8988T (cell line): ENCODE results near the gene ACSS1.

Source experiments
- DNase-seq: peaks from one replicate; pipeline ENCODE4 v3.0.0; 2011

The ACSS1 gene

DNA sequence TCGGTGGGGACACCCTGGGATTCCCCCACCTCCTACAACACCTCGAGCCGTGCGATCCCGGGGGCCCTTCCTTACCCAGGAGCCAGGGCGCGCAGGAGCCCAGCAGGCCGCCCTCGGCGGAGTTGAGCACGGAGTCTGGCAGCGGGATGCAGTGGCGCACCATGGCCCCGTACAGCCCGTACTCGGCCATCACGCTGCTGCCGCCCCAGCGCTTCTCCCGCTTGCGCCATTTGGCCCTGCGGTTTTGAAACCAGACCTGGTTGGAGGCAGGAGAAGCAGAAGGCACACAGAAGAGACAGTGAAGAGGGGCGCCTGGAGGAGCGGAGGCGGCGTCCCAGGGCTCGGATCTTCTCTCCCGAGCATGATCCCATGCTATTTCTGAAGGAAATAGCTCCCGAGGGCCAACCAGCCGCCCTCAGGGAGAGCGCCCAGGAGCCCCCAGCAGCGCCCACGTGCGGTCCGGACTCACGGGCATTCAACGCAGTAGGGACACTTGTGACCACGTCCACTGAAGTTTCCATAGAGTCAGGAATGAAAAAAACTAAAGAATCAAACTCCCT, 19.8 kb upstream of the ACSS1 start:
- peak; percentile 61 for DNase-seq

- peak; percentile 70 for DNase-seq
Measured at GRCh38 chr20:25076731-25077609, 19.0 kb upstream of the ACSS1 start.

DNA sequence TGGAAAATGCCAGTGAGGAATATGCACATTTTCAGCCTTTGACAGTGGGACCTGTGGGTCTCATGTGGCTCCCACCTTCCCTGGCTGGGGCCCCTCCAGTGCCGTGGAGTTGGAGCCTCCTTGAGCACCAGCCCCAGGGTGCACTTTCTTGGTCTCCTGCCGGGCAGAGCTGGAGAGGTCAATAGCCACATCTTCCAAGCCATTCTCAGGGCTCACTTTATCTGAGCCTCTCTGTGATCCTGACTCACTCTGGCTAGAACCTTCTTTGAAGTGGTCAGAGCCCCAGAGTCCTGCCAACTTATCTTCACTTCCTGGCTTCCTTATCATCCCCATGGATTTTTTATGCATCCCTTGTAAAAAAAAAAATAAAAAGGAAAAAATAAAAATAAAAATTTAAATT, 18.3 kb upstream of the ACSS1 start:
- DNase-seq = no peak

- DNase-seq = no peak
Measured at GRCh38 chr20:25073544-25073943, 15.6 kb upstream of the ACSS1 start.

DNA sequence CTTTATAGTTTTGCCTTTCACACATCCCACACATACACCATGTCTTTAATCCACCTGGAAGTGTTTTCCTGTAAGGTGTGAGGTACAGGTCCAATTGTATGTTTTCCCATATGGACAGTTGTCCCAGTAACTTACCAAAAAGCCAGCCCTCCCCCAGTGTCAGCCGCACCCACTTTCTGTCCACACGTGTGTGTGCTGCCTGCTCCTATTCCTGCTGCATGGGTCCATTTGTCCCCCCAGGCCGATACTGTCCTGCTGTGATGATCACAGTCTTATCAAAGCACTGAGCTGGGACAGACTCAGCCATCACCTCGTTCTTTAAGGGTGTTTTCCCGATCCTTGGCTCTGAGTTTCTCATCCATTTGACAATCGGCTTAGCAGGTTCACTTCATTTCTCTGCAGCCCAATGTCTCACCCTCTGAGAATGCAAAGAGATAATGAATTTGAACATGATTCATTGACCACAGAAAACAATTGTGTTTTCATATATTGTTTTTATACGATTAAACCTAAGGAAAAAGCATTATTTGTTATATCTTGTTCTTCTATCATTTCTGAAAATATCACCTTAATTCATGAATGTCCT, 14.4 kb upstream of the ACSS1 start:
- DNase-seq = no peak

DNA sequence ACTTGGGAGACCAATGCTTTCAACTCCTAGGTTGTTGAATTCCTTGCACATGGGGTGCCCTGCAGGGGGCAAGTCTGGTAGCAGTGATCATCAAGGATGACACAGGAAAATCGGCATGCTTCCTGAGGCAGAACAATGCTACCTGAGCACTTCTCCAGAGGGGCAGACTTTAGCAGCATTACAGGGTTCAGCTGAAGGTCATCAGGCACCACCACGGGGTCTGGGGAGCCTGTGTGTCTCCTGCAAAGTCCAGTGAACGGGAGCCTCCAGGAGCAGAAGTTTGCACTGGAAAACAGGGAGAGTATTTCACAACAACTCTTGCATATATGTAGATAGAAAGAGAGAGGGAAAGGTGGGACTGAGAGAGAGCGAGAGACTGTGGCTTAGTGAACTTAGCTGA, 13.8 kb upstream of the ACSS1 start:
- no peak for DNase-seq

DNA sequence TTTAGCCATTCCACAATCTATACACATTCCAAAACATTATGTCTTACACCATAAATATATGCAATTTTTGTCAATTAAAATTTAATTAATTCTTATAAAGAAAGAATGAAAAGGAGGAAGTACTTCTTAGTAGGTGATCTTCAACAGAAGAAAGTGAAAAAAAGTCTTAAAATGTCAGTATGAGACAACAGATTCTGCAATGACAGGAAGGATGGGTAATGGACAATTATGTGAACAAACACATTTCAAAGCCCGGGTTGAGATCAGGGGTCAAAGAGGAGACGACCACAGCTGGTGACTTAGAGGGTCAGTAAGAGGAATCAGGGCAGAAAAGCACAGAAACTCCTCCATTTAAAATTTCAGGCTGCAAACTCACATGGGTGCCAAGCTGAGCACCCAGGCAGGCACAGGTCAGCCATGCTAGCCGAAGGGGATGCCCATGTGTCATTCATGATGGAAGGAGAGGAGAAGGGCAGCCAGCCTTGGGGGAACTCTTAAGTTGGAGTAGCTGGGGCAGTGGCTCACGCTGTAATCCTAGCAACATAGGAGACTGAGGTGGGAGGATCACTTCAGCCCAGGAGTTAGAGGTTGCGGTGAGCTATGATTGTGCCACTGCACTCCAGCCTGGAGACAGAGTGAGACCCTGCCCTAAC, 13.0 kb upstream of the ACSS1 start:
- no peak for DNase-seq

- DNase-seq = no peak
Measured at GRCh38 chr20:25067102-25067987, 9.4 kb upstream of the ACSS1 start.

- DNase-seq = no peak
Measured at GRCh38 chr20:25066386-25066785, 8.4 kb upstream of the ACSS1 start.

- no peak for DNase-seq
Measured at GRCh38 chr20:25065625-25066338, 7.8 kb upstream of the ACSS1 start.

DNA sequence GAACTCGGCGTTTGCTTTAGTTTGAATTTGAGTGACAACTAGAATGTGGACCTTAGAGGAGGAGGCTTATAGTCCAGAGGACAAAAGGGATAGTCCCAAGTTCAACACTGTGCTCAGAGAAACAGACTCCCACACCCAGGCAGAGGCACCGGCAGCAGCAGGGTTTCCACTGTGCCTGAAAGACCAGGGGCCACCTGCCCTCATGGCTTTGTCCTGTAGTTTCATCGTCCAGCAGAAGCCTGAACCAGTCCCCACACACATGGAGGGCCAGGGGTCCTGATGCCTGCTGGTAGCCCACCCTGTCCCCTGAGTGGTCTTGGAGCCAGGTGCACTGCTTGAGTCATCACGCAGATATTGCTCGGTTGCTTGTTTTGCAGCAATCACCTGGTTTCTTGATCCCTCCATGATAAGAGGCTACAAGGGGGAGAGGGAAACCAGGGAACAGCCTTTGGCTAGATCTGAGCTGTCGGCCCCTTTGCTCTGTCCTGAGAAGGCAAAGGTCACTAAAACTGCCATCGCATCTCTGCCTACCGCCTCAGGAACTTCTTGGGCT, 7.2 kb upstream of the ACSS1 start:
- no peak for DNase-seq

- DNase-seq = no peak
Measured at GRCh38 chr20:25064561-25065071, 6.7 kb upstream of the ACSS1 start.

DNA sequence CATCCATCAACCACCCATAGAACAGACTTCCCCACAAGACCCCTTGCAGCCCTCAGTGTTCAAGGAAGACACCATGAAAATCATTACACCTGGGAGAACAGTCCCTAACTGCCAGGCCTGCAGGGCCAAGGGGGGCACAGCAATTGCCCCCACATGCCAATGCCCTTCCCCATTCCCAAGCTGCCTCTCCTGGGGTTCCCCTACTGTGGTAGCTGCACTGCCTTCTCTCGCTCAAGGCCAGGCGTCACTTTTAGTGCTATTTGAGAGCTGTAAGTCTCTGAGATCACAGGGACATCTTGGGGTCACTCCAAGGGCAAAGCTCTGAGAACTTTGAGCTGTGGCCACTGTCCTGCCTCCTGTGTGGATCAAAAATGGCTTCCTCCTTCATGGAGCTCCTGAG, 6.0 kb upstream of the ACSS1 start:
- no peak for DNase-seq

DNA sequence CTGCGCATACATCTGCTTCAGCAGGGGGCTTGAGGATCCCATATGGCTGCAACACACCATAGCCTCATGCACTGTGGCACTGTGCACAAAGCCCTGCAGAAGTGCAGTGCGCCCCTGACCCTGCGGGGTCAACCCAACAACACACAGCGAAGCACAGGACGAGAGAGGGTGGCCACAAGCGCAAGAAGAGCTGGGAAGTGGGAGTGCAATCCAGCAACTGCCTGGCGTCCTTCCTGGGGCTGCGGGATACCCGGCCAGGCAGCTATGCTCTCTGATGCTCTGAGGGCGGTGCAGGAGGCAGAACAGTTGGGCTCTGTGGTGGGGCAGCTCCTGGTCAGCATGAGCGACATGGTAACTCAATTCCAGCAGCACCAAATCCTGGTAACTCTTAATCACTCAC, 5.6 kb upstream of the ACSS1 start:
- no peak for DNase-seq

DNA sequence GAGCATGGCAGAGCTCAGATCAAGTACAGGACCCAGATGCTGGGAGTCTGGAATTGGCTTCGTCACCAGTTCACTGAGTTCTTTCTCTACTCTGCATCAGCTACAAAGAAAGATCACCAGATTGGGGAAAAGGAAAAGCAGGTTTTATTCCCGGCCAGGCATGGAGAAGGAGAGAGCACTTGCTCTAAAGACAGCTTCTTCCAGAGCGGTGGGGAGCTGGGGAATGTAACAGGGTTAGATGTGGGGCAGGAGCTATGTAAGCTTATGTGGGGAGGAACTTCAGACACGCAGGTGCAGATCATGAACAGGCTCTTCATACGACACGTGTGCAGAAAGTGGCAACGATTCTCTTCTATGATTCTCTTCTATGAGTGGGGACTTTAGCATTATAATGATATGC, 4.9 kb upstream of the ACSS1 start:
- DNase-seq = no peak

DNA sequence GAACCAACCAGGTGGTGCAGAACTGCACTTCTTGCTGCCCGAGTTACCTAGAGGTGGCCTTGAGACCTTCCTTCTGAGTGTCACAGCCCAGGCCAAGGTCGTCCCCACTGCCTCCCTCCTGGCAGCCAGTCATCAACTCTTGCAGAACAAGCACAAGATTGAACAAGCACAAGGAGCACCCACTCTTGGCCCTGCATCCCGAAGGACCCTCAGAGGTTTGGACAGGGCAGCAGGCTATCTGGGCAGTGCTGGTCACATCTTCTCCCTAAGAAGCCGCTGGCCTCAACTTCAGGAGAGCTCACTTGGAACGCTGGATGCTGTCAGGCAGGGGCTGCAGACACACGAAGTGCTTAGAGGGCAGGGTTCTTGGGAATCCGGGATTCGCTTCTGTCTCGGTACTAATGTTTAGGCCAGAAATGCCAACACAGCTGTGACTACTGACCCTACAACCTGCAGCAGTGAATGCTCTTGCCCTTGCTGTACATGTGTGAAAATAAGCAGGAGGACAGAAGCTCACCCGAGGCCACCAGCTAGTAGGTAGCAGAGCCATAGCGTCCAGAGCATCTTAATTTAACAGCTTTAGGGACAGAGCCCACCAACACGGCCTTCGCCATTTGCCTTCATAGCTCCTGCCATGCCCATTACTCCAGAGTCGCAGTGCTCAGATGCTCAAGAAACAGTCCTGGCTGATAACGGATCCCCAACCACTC, 4.0 kb upstream of the ACSS1 start:
- DNase-seq = no peak

DNA sequence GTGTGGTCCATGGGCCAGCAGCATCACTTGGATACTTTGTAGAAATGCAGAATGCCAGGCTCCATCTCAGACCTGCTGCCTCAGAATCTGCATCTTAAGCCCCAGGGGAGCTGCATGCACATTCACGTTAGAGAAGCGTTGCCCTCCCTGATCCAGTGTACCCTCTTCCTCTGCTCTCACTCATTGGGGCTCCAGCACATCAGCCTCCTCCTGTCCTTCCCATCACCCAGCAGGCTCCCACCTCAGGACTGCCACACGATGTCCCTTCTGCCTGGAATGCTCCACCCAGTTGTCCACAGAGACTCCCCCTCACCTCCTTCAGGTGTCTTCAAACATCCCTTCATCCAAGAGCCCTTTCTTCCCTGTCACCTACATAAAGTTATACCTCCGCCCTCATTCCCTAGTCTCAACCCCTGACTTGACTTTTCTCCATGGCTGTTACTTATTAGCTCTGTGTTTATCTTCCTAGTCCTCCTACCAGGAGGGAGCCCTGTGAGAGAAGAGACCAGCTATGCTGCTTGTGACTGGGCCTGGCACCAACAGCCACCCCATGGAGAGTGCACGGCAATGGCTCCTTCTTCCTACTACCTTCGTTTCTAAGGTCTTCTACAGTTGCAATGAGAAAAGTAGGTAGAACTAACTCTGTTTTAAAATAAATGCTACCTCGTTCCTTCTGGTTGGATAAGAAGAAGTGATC, 3.3 kb upstream of the ACSS1 start:
- no peak for DNase-seq

DNA sequence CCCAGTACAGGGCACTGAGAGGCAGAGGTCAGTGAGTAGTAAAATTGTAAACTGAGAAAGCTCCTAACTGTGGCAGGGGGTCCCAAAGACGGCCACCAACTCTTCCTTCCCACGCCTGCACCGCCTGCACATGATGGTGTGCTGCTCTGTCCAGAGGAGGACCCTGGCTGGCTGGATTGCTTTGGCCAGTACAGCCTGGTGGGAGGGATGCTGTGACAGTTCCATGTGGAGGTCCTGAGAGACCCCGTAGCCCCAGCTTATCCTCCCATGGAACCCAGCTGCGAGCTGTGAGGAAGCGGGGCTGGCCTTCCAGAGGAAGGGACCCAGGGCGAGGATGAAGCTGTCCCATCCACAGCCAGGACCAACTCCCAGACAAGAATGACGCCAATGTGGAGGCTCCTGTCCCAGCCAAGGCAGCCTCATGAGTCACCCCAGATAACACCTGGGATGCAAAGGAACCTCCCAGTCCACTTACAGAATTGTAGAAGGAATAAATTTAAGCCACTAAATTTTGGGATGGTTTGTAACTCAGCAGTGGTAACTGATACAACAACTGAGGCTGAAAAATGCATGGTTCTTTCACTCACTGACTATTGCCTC, 2.0 kb upstream of the ACSS1 start:
- no peak for DNase-seq
